ENCODE results near the gene CPNE5.
"Not testable (repeated sequence)": the region's sequence is repeated elsewhere in the genome, so short reads cannot be mapped to it uniquely, and the experiment has no call there.

DNA sequence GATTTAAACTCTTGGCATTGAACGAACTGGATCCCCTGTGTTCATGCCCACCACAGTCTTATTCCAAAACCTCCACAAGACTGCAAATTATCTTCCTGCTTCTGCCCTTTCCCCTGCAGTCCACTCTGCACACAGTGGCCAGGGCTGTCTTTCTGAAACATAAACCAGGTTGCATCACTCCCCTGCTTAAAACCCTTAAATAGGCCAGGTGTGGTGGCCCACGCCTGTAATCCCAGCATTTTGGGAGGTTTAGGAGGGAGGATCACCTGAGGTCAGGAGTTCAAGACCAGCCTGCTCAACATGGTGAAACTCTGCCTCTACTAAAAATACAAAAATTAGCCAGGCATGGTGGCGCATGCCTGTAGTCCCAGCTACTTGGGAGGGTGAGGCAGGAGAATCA, 26.2 kb downstream of the CPNE5 start:
- TF ChIP-seq, protein P1, sequence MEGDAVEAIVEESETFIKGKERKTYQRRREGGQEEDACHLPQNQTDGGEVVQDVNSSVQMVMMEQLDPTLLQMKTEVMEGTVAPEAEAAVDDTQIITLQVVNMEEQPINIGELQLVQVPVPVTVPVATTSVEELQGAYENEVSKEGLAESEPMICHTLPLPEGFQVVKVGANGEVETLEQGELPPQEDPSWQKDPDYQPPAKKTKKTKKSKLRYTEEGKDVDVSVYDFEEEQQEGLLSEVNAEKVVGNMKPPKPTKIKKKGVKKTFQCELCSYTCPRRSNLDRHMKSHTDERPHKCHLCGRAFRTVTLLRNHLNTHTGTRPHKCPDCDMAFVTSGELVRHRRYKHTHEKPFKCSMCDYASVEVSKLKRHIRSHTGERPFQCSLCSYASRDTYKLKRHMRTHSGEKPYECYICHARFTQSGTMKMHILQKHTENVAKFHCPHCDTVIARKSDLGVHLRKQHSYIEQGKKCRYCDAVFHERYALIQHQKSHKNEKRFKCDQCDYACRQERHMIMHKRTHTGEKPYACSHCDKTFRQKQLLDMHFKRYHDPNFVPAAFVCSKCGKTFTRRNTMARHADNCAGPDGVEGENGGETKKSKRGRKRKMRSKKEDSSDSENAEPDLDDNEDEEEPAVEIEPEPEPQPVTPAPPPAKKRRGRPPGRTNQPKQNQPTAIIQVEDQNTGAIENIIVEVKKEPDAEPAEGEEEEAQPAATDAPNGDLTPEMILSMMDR (IDR thresholded peaks at IDR 0.05), result not testable (repeated sequence)
- not testable (repeated sequence) for TF ChIP-seq POLR2A (IDR thresholded peaks at IDR 0.05)

All from adrenal gland (tissue), 5 donors.